Transverse colon (tissue), 4 donors: ENCODE measurements around the gene LILRA2. TPM values are rescaled to one million over a fixed set of nuclear protein-coding genes. Genes with fewer than 3 reads are reported as not detected.

Experiments used
- DNase-seq: peaks from one replicate; pipeline ENCODE4 v3.0.0-alpha.2; 2019
- H3K27ac ChIP-seq, 4 donors: fragments of 200-600 bp; sonication (generic); 2 replicates each; pipeline ENCODE4 v1.5.1; 2016 to 2018; ENCODE audit warnings: inconsistent platforms in 4 of 4
- H3K27me3 ChIP-seq: fragments of 200-600 bp; sonication (generic); 2 replicates; pipeline ENCODE4 v1.5.1; 2017; ENCODE audit warnings: inconsistent platforms
- H3K36me3 ChIP-seq, 4 donors: fragments of 200-600 bp; sonication (generic); 2 replicates each; pipeline ENCODE4 v1.5.1; 2017 to 2019; ENCODE audit warnings: inconsistent platforms in 4 of 4
- H3K4me1 ChIP-seq, 4 donors: fragments of 200-600 bp; sonication (generic); 2 replicates each; pipeline ENCODE4 v1.5.1; 2017 to 2020; ENCODE audit warnings: inconsistent platforms in 4 of 4
- H3K4me3 ChIP-seq, 4 donors: fragments of 200-600 bp; sonication (generic); 1 replicate in 1 of 4; 2 replicates in 3 of 4; pipeline versions ENCODE4 v1.5.1 to v1.6.1; 2017 to 2019; ENCODE audit warnings: inconsistent platforms in 4 of 4
- H3K9me3 ChIP-seq, 2 donors: fragments of 200-600 bp; sonication (generic); 2 replicates each; pipeline ENCODE4 v1.5.1; 2017 to 2019; ENCODE audit warnings: inconsistent platforms in 2 of 2
- EP300 ChIP-seq: sonication (generic); formaldehyde crosslinking; IDR thresholded peaks from one replicate; pipeline ENCODE4 v1.6.1; 2017; ENCODE audit warnings: antibody characterized with exemption, low read depth
- POLR2A ChIP-seq: fragments of 450-650 bp; IDR thresholded peaks from one replicate; pipeline ENCODE4 v1.6.1; 2016; ENCODE audit warnings: antibody characterized with exemption, mild to moderate bottlenecking, moderate library complexity
- POLR2AphosphoS5 ChIP-seq, 3 donors: sonication (generic); formaldehyde crosslinking; IDR thresholded peaks; one replicate each; pipeline ENCODE4 v1.6.1; 2016; ENCODE audit warnings: antibody characterized with exemption in 3 of 3
- WGBS, 2 donors: methylation state at CpG; one replicate each; pipeline ENCODE4 v1.1.5; 2018; ENCODE audit warnings: low coverage in 1 of 2; 5-methylcytosine and 5-hydroxymethylcytosine counted together
- in situ Hi-C, 4 donors: fragments of 200-750 bp; cut with MboI; loops; one replicate each; pipeline versions ENCODE4 v1.15.0 to v1.15.1; 2017; ENCODE audit warnings: low sequenced_read_pairs in 3 of 4, low pct_ligation_motif_present in 1 of 4, low pct_unique_long_range_greater_than_20kb in 1 of 4
- intact Hi-C: fragments of 100-400 bp; cut with DNase I; formaldehyde crosslinking; loops from one replicate; pipeline ENCODE4 v1.15.1; 2023; ENCODE audit warnings: low total_unique reads
- total RNA-seq, 4 donors: library from RNA; depleted of rRNA; stranded (reverse); fragments of >200 nt; gene quantifications; one replicate each; pipeline ENCODE4 v1.1.0, GENCODE V29; 2016
- TF ChIP-seq, protein P1 (sequence below), 5 experiments: fragments of 200-600 bp in 3 of 5; fragments of 450-650 bp in 2 of 5; sonication (generic) in 3 of 5; IDR thresholded peaks; 1 replicate in 2 of 5; 2 replicates in 3 of 5; pipeline ENCODE4 v1.5.1; 2016 to 2017; ENCODE audit warnings: antibody characterized with exemption in 5 of 5, inconsistent platforms in 3 of 5, mild to moderate bottlenecking in 2 of 5, moderate library complexity in 1 of 5

Gene LILRA2
- total RNA-seq, 4 donors from 2014 or later, result 1.1 to 1.5 TPM; not detected in 2

GRCh38 chr19:54600212-54600611, 26.6 kb downstream of the LILRA2 start:
- in situ Hi-C loops, result no loop called here
- TF ChIP-seq POLR2A (no peak), EP300 (no peak), POLR2AphosphoS5 (IDR thresholded peaks at IDR 0.05) (no peak)
- TF ChIP-seq, protein P1, sequence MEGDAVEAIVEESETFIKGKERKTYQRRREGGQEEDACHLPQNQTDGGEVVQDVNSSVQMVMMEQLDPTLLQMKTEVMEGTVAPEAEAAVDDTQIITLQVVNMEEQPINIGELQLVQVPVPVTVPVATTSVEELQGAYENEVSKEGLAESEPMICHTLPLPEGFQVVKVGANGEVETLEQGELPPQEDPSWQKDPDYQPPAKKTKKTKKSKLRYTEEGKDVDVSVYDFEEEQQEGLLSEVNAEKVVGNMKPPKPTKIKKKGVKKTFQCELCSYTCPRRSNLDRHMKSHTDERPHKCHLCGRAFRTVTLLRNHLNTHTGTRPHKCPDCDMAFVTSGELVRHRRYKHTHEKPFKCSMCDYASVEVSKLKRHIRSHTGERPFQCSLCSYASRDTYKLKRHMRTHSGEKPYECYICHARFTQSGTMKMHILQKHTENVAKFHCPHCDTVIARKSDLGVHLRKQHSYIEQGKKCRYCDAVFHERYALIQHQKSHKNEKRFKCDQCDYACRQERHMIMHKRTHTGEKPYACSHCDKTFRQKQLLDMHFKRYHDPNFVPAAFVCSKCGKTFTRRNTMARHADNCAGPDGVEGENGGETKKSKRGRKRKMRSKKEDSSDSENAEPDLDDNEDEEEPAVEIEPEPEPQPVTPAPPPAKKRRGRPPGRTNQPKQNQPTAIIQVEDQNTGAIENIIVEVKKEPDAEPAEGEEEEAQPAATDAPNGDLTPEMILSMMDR (IDR thresholded peaks at IDR 0.05), result no peak
- no peaks in the 10 kb centered on the region for H3K27me3 ChIP-seq
- H3K4me3 ChIP-seq, result no peak overlapping the region
- H3K36me3 ChIP-seq, result no peaks in the 10 kb centered on the region
- no peak for DNase-seq
- no peak overlapping the region for H3K27ac ChIP-seq
- 49 to 61% methylated on average over 2 to 5 of the region's 5 CpGs for WGBS, 2 donors
- H3K4me1 ChIP-seq, result no peaks in the 10 kb centered on the region
- peaks cover 0 to 2% of the 10 kb centered on the region in 2 donors for H3K9me3 ChIP-seq
- intact Hi-C loops, result no loop called here

DNA sequence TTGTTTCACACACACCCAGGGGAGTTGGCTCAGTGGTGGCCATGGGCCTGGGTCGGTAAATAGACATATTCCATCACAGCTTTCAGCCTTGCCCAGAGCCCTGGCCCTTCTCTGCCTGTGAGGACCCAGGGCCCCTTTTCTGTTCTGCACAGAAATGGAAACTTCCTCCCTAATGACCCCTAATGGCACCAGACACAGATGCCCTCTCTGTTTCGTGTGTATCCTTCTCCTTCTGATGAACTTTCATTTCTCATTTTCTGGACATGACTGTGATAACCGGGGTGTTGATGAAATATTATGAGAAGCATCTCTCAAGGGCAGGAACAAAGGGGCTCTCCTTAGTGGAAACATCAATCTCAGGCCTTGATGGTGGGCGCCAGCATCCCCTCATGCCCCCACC, 32.6 kb downstream of the LILRA2 start:
- no peaks in the 10 kb centered on the region for H3K4me1 ChIP-seq
- no peak for DNase-seq
- no peak overlapping the region for H3K4me3 ChIP-seq
- peaks cover 3 to 7% of the 10 kb centered on the region in 2 donors for H3K9me3 ChIP-seq
- 32 to 60% methylated on average over 1 to 4 of the region's 4 CpGs for WGBS, 2 donors
- H3K36me3 ChIP-seq, result no peaks in the 10 kb centered on the region
- in situ Hi-C loops (no loop called here), intact Hi-C loops (no loop called here)
- no peaks in the 10 kb centered on the region for H3K27me3 ChIP-seq
- H3K27ac ChIP-seq, result no peak overlapping the region
- TF ChIP-seq, protein P1 (IDR thresholded peaks at IDR 0.05), result no peak
- no peak for TF ChIP-seq POLR2AphosphoS5 (IDR thresholded peaks at IDR 0.05)
- no peak for TF ChIP-seq EP300

DNA sequence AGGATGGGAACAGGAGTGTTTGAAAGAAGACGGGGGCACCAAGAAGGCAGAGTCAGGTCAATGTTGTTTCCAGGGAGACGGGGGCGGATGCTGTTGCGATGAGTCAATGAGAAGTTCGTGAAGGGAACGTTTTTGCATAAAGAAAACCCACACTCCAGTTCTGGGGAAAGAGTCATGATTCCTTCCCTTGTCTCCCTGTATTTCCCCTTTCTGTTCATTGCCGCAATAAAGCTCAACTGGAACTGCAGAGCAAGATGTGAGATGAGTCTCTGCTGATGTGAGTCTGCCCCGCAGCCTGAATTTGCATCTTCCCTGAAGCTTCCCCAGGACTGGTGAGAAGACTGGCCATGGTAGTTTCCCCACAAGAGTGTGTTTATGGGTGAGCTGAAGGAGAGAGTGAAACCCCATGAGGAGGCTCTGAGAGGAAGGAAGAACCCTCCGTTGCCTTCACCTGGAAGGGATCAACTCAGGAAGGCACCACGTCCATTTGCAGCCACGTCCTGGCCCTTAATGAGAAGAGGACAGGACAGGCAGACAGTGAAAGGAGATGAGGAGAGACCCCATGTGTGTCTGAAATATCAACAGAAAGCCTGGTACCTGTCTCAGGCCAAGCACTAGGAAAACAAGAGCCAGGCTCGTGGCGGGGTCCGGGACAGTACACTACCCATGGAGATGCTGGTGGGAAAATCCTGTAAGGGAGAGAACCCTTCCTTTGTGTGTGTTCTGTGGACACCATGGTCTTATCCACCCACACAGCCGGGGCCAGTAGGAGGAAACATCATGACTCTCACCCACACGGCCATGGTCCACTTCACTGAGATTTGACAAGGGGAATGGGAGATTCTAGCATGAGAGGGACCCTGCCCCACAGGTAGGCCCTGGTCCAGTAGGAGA, 33.5 kb downstream of the LILRA2 start:
- Histone ChIP-seq H3K4me1 (no peaks in the 10 kb centered on the region), H3K4me3 (no peak overlapping the region), H3K27me3 (no peaks in the 10 kb centered on the region), H3K9me3 (peaks cover 3 to 7% of the 10 kb centered on the region in 2 donors), H3K36me3 (no peaks in the 10 kb centered on the region), H3K27ac (no peak overlapping the region)
- in situ Hi-C loops, result no loop called here
- intact Hi-C loops, result no loop called here
- WGBS, 2 donors, result 73 to 78% methylated on average over 9 to 16 of the region's 16 CpGs
- TF ChIP-seq EP300, result no peak
- TF ChIP-seq, protein P1 (IDR thresholded peaks at IDR 0.05), result no peak
- TF ChIP-seq POLR2A, result no peak
- TF ChIP-seq POLR2AphosphoS5 (IDR thresholded peaks at IDR 0.05), result no peak
- no peak for DNase-seq

DNA sequence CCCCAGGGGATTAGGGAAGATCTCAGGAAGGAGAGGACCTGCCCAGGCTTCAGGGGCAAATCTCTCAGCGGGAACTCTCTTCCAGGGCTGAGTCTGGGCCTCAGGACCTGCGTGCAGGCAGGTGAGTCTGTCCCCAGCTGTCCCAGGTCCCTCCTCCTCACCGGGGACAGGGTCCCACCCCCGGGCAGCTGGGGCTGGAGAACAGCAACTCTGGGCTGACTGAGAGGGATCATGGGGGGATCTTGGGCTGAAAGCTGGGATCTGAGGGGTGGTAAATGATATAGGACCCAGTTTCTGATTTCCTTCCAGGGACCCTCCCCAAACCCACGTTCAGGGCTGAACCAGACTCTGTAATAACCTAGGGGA, 34.2 kb downstream of the LILRA2 start:
- H3K4me3 ChIP-seq, result no peak overlapping the region
- no peaks in the 10 kb centered on the region for H3K36me3 ChIP-seq
- no peak overlapping the region for H3K27ac ChIP-seq
- no peaks in the 10 kb centered on the region for H3K4me1 ChIP-seq
- intact Hi-C loops (no loop called here), in situ Hi-C loops (no loop called here)
- no peaks in the 10 kb centered on the region for H3K27me3 ChIP-seq
- 78% methylated on average over 4 of the region's 5 CpGs; no CpG with 5 or more reads in 1 of the 2 donors for WGBS, 2 donors
- TF ChIP-seq, protein P1 (IDR thresholded peaks at IDR 0.05), result no peak
- no peak for TF ChIP-seq POLR2AphosphoS5 (IDR thresholded peaks at IDR 0.05)
- H3K9me3 ChIP-seq, result peaks cover 3 to 7% of the 10 kb centered on the region in 2 donors
- no peak for DNase-seq
